Erythroblast (primary cell): ENCODE results near the gene SAMD4A.

Experiments
- DNase-seq, 2 experiments: peaks; one replicate each; lab custom pipeline; 2025; lab: John Stamatoyannopoulos, UW
- GATA1 ChIP-seq: IDR thresholded peaks from 2 replicates; pipeline ENCODE4 v1.6.1; 2011; ENCODE audit warnings: low read depth, mild to moderate bottlenecking, control low read depth, low read length, moderate library complexity
- POLR2A ChIP-seq: IDR thresholded peaks from 2 replicates; pipeline ENCODE4 v1.6.1; 2011; ENCODE audit warnings: mild to moderate bottlenecking, low read length

The SAMD4A gene

GRCh38 chr14:54759982-54760585, 193.2 kb downstream of the SAMD4A start:
- DNase-seq = no peak
- TF ChIP-seq GATA1 (no peak), POLR2A (no peak)

DNA sequence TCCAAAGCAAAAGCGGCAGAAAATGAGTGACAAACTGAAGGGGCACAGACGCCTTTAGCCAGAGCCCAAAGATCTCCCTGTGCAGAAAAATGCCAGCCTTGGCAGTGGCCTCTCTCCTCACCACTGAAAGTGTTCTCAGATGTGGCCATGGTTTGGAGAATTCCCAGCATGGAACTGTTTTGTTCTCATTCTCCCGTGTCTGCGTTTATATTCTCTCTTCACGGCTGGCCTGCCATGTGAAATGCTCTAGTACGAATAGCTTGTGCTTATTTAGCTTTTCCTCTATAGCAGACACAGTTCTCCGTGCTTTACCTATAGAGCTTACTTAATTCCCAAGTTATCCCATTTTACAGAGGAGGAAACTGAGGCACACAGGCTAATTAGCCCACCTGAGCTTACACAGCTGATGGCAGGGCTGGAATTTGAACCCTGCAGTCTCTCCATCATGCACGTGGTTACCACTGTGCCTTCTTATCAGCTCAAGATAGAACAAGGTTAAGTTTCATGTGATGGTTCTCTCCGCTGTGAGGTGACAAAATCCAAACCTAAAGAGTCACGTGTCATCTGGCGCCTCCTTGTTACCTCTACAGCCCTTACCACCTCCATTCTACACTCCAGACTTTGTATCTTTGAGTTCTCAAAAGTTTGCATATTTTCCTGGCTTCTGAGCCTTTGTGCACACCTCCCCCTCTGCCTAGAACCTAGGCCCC, 194.1 kb downstream of the SAMD4A start:
- no peak for DNase-seq
- TF ChIP-seq POLR2A (no peak), GATA1 (no peak)

DNA sequence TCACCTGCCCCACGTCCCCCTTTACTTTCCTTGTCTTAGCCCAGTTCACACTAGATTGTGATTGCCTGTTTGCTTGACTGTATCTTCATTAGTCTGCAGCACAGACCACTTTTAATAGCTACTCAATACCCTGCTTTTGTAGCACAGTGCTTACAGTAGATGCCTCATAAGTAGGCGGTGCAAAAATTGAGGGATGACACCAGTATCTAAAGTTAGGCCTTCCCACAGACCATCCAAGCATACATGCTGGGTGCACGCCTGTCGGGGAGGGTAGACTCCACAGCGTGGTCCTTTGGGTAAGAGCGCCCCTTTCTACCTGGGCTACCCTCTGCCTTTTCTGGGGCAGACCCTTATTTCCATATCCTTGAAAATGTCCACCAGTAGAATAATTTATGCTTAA, 194.9 kb downstream of the SAMD4A start:
- DNase-seq = no peak
- TF ChIP-seq GATA1 = no peak
- no peak for TF ChIP-seq POLR2A

DNA sequence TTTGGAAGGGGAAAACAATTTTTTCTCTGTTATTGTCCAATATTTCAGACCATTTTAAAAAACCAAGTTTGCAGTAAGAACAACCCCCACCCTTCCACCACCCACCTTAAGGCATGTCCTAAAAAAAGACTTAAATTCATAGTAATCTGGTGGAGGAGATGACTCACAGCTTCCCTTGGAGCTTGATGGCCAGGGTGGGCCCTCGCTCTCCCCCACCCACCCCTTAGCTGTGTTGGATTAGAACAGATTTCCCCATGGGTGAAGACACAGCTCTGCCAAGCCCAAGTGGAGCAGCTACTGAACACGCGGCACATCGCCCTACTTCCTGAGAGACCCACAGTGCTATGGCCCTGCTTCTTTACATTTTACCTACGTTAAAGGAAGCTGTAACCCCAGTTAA, 195.4 kb downstream of the SAMD4A start:
- TF ChIP-seq POLR2A = no peak
- TF ChIP-seq GATA1 = no peak
- DNase-seq = no peak

- TF ChIP-seq GATA1 (no peak), POLR2A (no peak)
- DNase-seq = no peak
Measured at GRCh38 chr14:54763761-54764160, 196.8 kb downstream of the SAMD4A start.

GRCh38 chr14:54766276-54767138, 199.6 kb downstream of the SAMD4A start:
- no peak for DNase-seq
- TF ChIP-seq GATA1 (no peak), POLR2A (peak; percentile 31)

GRCh38 chr14:54767139-54767431, 200.2 kb downstream of the SAMD4A start:
- TF ChIP-seq GATA1 (no peak), POLR2A (no peak)
- no peak for DNase-seq

- TF ChIP-seq GATA1 = no peak
- TF ChIP-seq POLR2A = no peak
Measured at GRCh38 chr14:54767450-54767849, 200.5 kb downstream of the SAMD4A start.

GRCh38 chr14:54768501-54769129, 201.7 kb downstream of the SAMD4A start:
- no peak for TF ChIP-seq GATA1
- TF ChIP-seq POLR2A = no peak
- no peak for DNase-seq

More at GRCh38 chr14:54767450-54767849, 200.5 kb downstream of the SAMD4A start:
- no peak for DNase-seq

GRCh38 chr14:54769951-54770863, 203.3 kb downstream of the SAMD4A start:
- no peak for DNase-seq
- no peak for TF ChIP-seq GATA1
- no peak for TF ChIP-seq POLR2A

- TF ChIP-seq POLR2A (no peak), GATA1 (no peak)
- DNase-seq = no peak
Measured at GRCh38 chr14:54771411-54772027, 204.6 kb downstream of the SAMD4A start.

DNA sequence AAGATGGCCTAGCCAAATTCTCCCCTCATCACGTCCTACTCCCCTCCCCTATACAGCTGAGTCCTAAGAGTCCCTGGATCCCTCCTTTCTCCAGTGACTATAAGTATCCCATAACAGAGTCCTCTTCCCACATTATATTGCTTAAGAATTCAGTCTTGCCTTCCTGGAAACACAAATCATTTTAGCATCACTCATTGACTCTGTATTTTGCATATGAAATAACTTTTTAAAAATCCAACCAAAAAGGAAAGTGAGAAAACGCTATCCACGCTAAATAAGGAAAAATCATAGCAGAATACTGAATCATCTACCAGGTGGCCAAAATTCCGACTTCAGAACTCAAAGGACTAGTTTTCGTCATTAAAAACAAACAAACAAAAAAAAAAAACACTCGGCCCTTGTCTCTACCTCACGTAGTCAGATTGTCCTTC, 205.5 kb downstream of the SAMD4A start:
- no peak for DNase-seq
- no peak for TF ChIP-seq GATA1
- no peak for TF ChIP-seq POLR2A
